ENCODE measurements around the gene THG1L.

DNA sequence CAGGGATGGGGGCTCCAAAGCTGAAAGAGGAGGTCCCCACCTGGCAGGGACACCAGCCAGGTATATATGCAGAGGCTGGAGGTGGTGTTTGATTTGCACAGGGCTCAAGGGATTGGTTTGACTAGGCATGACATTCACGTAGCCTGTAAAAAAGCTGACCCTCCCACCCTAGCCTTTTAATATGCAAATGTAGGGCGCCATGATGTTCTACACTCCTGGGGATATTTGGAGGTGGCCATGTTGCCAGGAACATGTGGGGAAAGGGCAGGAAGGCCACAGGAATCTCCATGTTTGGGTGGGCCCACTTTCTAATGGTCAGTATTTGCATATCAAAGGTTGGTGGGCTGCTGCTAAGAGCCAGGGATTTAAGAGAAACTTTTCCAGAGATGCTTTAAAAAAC lies 12.0 kb upstream of the THG1L start:
- TF ChIP-seq, protein P1, sequence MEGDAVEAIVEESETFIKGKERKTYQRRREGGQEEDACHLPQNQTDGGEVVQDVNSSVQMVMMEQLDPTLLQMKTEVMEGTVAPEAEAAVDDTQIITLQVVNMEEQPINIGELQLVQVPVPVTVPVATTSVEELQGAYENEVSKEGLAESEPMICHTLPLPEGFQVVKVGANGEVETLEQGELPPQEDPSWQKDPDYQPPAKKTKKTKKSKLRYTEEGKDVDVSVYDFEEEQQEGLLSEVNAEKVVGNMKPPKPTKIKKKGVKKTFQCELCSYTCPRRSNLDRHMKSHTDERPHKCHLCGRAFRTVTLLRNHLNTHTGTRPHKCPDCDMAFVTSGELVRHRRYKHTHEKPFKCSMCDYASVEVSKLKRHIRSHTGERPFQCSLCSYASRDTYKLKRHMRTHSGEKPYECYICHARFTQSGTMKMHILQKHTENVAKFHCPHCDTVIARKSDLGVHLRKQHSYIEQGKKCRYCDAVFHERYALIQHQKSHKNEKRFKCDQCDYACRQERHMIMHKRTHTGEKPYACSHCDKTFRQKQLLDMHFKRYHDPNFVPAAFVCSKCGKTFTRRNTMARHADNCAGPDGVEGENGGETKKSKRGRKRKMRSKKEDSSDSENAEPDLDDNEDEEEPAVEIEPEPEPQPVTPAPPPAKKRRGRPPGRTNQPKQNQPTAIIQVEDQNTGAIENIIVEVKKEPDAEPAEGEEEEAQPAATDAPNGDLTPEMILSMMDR (IDR thresholded peaks at IDR 0.05): no peak
- no peak for TF ChIP-seq POLR2A (IDR thresholded peaks at IDR 0.05)

Data from testis (tissue), 2 donors.